Mesenchymal stem cell (in vitro differentiated cells and primary cell): Measurements from ENCODE around the gene PPP1R9A.

Experiments
- DNase-seq: peaks from one replicate; pipeline ENCODE4 v3.0.0-alpha.2; 2013
- H2AFZ ChIP-seq: one replicate; pipeline ENCODE4 v1.6.1; 2013; ENCODE audit warnings: low read depth, mild to moderate bottlenecking, control low read depth, inconsistent platforms, low read length, moderate library complexity
- H2AK5ac ChIP-seq: 2 replicates; pipeline ENCODE4 v1.6.1; 2013; ENCODE audit warnings: low read length, moderate library complexity, mild to moderate bottlenecking, inconsistent platforms; ENCODE audit not compliant: severe bottlenecking
- H2BK120ac ChIP-seq: one replicate; pipeline ENCODE4 v1.6.1; 2013; ENCODE audit warnings: low read depth, mild to moderate bottlenecking, inconsistent platforms, low read length, moderate library complexity
- H2BK12ac ChIP-seq, 2 experiments: one replicate each; pipeline ENCODE4 v1.6.1; 2013; ENCODE audit warnings: inconsistent platforms in 2 of 2, low read length in 2 of 2, mild to moderate bottlenecking in 2 of 2, moderate library complexity in 2 of 2, control low read depth in 1 of 2
- H2BK15ac ChIP-seq: one replicate; pipeline ENCODE4 v1.6.1; 2013; ENCODE audit warnings: mild to moderate bottlenecking, low read depth, inconsistent platforms; ENCODE audit not compliant: poor library complexity, severe bottlenecking
- H2BK5ac ChIP-seq: 2 replicates; pipeline ENCODE4 v1.6.1; 2013; ENCODE audit warnings: low read depth, mild to moderate bottlenecking, low read length, control low read depth, inconsistent platforms; ENCODE audit not compliant: poor library complexity, severe bottlenecking
- H3K14ac ChIP-seq, 2 experiments: one replicate each; pipeline ENCODE4 v1.6.1; 2013; ENCODE audit warnings: inconsistent platforms in 2 of 2, low read length in 2 of 2, control low read depth in 1 of 2, mild to moderate bottlenecking in 1 of 2, moderate library complexity in 1 of 2
- H3K18ac ChIP-seq, 2 experiments: one replicate each; pipeline ENCODE4 v1.6.1; 2013; ENCODE audit warnings: inconsistent platforms in 2 of 2, low read length in 2 of 2, control low read depth in 1 of 2, low read depth in 1 of 2, mild to moderate bottlenecking in 1 of 2
- H3K23ac ChIP-seq, 2 experiments: one replicate each; pipeline ENCODE4 v1.6.1; 2013; ENCODE audit warnings: inconsistent platforms in 2 of 2, low read length in 2 of 2, mild to moderate bottlenecking in 2 of 2, moderate library complexity in 2 of 2, control low read depth in 1 of 2
- H3K27ac ChIP-seq: 2 replicates; pipeline ENCODE4 v1.5.1; 2013; ENCODE audit warnings: mild to moderate bottlenecking, moderate library complexity, low read length, control low read depth, inconsistent platforms; ENCODE audit not compliant: poor library complexity, severe bottlenecking
- H3K27me3 ChIP-seq, 2 experiments: 2 replicates each; pipeline versions ENCODE4 v1.6.1 to v1.7.0; 2013; ENCODE audit warnings: low read length in 2 of 2, mild to moderate bottlenecking in 2 of 2, moderate library complexity in 2 of 2, control low read depth in 1 of 2, inconsistent platforms in 1 of 2; ENCODE audit not compliant: control insufficient read depth in 1 of 2, insufficient read depth in 1 of 2
- H3K36me3 ChIP-seq, 2 experiments: 2 replicates each; pipeline versions ENCODE4 v1.6.1 to v1.7.0; 2013; ENCODE audit warnings: low read length in 2 of 2, control low read depth in 1 of 2, inconsistent platforms in 1 of 2, low read depth in 1 of 2, mild to moderate bottlenecking in 1 of 2; ENCODE audit not compliant: insufficient read depth in 2 of 2, control insufficient read depth in 1 of 2
- H3K4ac ChIP-seq, 2 experiments: one replicate each; pipeline ENCODE4 v1.6.1; 2013; ENCODE audit warnings: inconsistent platforms in 2 of 2, low read length in 2 of 2, mild to moderate bottlenecking in 2 of 2, moderate library complexity in 2 of 2, control low read depth in 1 of 2, low read depth in 1 of 2
- H3K4me1 ChIP-seq: 2 replicates; pipeline ENCODE4 v1.6.1; 2013; ENCODE audit warnings: low read depth, low read length, control low read depth; ENCODE audit not compliant: control insufficient read depth, insufficient read depth
- H3K4me2 ChIP-seq: 2 replicates; pipeline ENCODE4 v1.6.1; 2013; ENCODE audit warnings: low read length, mild to moderate bottlenecking, inconsistent platforms; ENCODE audit not compliant: poor library complexity, severe bottlenecking
- H3K4me3 ChIP-seq, 2 experiments: 2 replicates each; pipeline versions ENCODE4 v1.5.1 to v1.7.0; 2013; ENCODE audit warnings: low read length in 2 of 2, mild to moderate bottlenecking in 2 of 2, control low read depth in 1 of 2, low read depth in 1 of 2; ENCODE audit not compliant: insufficient read depth in 1 of 2
- H3K79me1 ChIP-seq: replicated peaks from 2 replicates; pipeline ENCODE4 v1.6.1; 2013; ENCODE audit warnings: mild to moderate bottlenecking, control low read depth, low read length, inconsistent platforms; ENCODE audit not compliant: poor library complexity, severe bottlenecking
- H3K9ac ChIP-seq: 2 replicates; pipeline ENCODE4 v1.7.0; 2013; ENCODE audit warnings: mild to moderate bottlenecking, low read length, moderate library complexity
- H3K9me3 ChIP-seq: 2 replicates; pipeline ENCODE4 v1.7.0; 2013; ENCODE audit warnings: mild to moderate bottlenecking, low read length; ENCODE audit not compliant: control insufficient read depth
- H4K8ac ChIP-seq: one replicate; pipeline ENCODE4 v1.6.1; 2013; ENCODE audit warnings: inconsistent platforms, mild to moderate bottlenecking, low read length, moderate library complexity
- H4K91ac ChIP-seq: one replicate; pipeline ENCODE4 v1.6.1; 2013; ENCODE audit warnings: mild to moderate bottlenecking, low read length, inconsistent platforms
- WGBS: methylation state at CpG from one replicate; pipeline ENCODE4 v1.1.7; 2013; ENCODE audit warnings: mixed read lengths; 5-methylcytosine and 5-hydroxymethylcytosine counted together

The PPP1R9A gene

DNA sequence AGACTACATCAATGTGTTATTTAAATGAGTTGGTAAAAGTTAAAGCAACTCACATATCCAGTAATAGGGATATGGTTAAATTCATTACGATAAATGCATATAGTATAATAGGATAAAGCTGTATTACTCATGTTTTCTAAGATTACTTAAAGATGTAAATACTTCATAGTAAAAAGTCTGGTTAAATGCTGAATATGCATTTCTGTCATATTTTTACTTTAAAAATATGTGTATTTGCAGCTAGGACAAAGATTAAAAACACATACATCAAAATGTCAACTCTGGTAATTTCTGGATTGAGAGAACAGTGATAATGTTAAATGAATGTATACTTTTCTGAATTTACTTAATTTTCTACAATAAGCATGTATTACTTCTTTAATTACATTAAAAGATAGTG, 15.1 kb downstream of the PPP1R9A start:
- Histone ChIP-seq H2AFZ (no peak overlapping the region), H2BK15ac (no peak overlapping the region), H3K4me3 (no peak overlapping the region), H2BK12ac (no peak overlapping the region), H3K4me2 (no peak overlapping the region), H3K27me3 (no peaks in the 10 kb centered on the region), H3K9me3 (no peaks in the 10 kb centered on the region), H3K4me1 (no peaks in the 10 kb centered on the region), H4K8ac (no peak overlapping the region), H4K91ac (no peak overlapping the region), H2AK5ac (no peak overlapping the region), H3K9ac (no peak overlapping the region), H2BK5ac (no peak overlapping the region), H3K18ac (no peak overlapping the region), H3K79me1 (peaks cover 14% of the 10 kb centered on the region), H3K23ac (no peak overlapping the region), H3K27ac (no peak overlapping the region), H3K14ac (no peak overlapping the region), H3K4ac (no peak overlapping the region), H2BK120ac (no peak overlapping the region), H3K36me3 (no peaks in the 10 kb centered on the region)
- no peak for DNase-seq
- no CpG with 5 or more reads among the region's 1 CpG for WGBS

DNA sequence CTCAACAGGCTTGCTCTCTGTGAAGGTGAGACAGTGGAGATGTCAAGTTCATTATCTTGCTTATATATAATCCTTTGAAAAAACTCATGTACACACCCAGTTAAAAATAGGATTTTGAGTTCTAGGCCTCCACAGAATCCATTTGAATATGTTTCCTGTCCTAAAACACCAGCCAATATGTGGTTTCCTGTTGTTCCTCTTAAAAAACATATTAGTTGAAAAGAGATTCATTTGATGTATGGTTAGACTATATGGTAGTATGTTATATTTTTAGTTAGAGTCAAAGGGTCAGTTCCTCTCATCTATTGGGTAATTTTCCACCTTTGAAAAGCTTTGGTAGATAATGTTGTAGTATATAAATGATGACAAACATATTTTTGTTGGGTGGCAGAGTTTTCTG, 16.0 kb downstream of the PPP1R9A start:
- H3K27me3 ChIP-seq: no peaks in the 10 kb centered on the region
- DNase-seq: no peak

DNA sequence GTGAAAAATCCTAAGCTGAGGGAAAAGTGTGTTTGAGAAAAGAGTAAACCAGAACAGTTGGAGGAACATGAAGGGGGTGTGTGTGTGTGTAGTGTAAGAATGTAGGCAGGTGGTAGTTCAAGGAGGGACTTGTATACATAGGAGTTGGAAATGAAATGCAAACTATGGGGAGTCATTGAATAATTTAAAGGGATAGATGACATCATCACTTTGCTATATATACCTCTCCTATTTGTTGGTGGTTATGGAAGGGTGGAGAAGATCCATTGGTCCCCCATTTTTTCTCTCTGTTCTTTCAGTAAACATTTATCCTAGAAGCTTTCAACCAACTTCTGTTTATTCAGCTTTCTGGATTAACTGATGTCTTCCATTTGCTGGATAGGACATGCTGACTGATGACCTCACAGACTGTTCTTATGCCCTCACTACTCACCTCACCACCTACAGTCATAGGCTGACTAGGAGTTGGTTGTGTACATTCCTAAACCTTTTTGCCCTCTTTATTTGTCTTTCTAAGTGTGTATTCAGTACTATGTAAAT, 20.8 kb downstream of the PPP1R9A start:
- Histone ChIP-seq H3K14ac (no peak overlapping the region), H3K9ac (no peak overlapping the region), H2AFZ (no peak overlapping the region), H3K4me2 (no peak overlapping the region), H2BK12ac (no peak overlapping the region), H3K23ac (no peak overlapping the region), H2BK5ac (no peak overlapping the region), H3K4me3 (no peak overlapping the region), H3K18ac (no peak overlapping the region), H3K36me3 (no peaks in the 10 kb centered on the region), H3K4ac (no peak overlapping the region), H3K27ac (no peak overlapping the region), H4K8ac (no peak overlapping the region), H2BK120ac (no peak overlapping the region), H3K27me3 (no peaks in the 10 kb centered on the region), H3K4me1 (no peaks in the 10 kb centered on the region), H4K91ac (no peak overlapping the region), H2AK5ac (no peak overlapping the region), H2BK15ac (no peak overlapping the region), H3K9me3 (no peaks in the 10 kb centered on the region), H3K79me1 (peaks cover 22% of the 10 kb centered on the region)
- DNase-seq: no peak

More for the DNA sequence above, 16.0 kb downstream of the PPP1R9A start:
- Histone ChIP-seq H2BK12ac (no peak overlapping the region), H3K9me3 (no peaks in the 10 kb centered on the region), H3K23ac (no peak overlapping the region), H3K4me1 (no peaks in the 10 kb centered on the region), H2AK5ac (no peak overlapping the region), H3K36me3 (no peaks in the 10 kb centered on the region), H3K27ac (no peak overlapping the region), H2BK120ac (no peak overlapping the region), H3K4ac (no peak overlapping the region), H4K8ac (no peak overlapping the region), H3K4me2 (no peak overlapping the region), H3K9ac (no peak overlapping the region), H2BK15ac (no peak overlapping the region), H2AFZ (no peak overlapping the region), H2BK5ac (no peak overlapping the region), H3K18ac (no peak overlapping the region), H3K14ac (no peak overlapping the region), H3K79me1 (peaks cover 16% of the 10 kb centered on the region), H3K4me3 (no peak overlapping the region), H4K91ac (no peak overlapping the region)

DNA sequence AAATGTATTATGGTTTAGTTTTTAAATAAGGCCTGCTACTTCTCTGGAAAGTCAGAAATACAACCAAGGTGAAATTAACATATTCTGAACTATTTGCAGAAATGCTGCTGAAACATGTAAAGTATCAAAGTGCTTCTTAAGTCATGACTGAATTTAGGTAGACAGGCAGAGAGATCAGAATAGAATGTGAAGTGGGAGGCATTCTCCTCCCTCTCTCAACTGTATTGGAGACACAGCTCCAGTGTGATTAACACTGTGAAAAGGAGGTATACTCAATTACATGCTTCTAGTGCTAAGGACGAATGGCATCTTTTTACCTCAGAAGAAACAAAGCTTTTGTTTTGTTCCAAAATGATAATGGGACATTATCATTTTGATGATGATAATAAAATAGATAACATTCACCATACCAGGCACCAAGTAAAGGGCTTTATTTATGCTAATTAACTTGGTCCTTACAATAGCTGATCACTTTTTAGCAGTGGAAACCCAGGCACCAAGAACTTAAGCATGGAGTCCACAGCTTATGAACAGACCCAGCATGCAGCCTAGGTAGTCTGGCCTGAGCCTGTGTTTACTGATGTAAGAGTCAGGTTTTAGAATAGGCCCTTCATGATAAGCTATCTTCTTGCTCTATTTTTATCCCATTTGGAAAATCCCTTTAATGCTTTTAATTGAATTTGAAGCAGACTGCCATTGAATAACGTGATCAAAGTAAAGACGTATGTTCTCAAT, 26.0 kb downstream of the PPP1R9A start:
- Histone ChIP-seq H2BK5ac (no peak overlapping the region), H3K4me2 (no peak overlapping the region), H2BK120ac (no peak overlapping the region), H2AK5ac (no peak overlapping the region), H3K9ac (no peak overlapping the region), H3K27me3 (no peaks in the 10 kb centered on the region), H2AFZ (no peak overlapping the region), H3K27ac (no peak overlapping the region), H3K79me1 (peaks cover 18% of the 10 kb centered on the region), H3K9me3 (no peaks in the 10 kb centered on the region), H3K4me1 (no peaks in the 10 kb centered on the region), H3K36me3 (no peaks in the 10 kb centered on the region), H3K4me3 (no peak overlapping the region), H3K14ac (no peak overlapping the region), H2BK12ac (no peak overlapping the region), H4K8ac (no peak overlapping the region), H4K91ac (no peak overlapping the region), H3K18ac (no peak overlapping the region), H3K23ac (no peak overlapping the region), H3K4ac (no peak overlapping the region), H2BK15ac (no peak overlapping the region)
- DNase-seq: no peak
- no CpG with 5 or more reads among the region's 3 CpGs for WGBS
